Colonic mucosa (tissue), 4 donors: ENCODE data around the gene CASP10. TPM values are rescaled to one million over a fixed set of nuclear protein-coding genes. Genes with fewer than 3 reads are reported as not detected.

ENCODE experiments used
- DNase-seq: peaks from one replicate; pipeline ENCODE4 v3.0.0-alpha.2; 2020
- H3K27ac ChIP-seq: fragments of 200-600 bp; one replicate; pipeline ENCODE4 v1.8.0; 2021
- H3K27me3 ChIP-seq: fragments of 200-600 bp; one replicate; pipeline ENCODE4 v1.8.0; 2021
- H3K36me3 ChIP-seq: fragments of 200-600 bp; one replicate; pipeline ENCODE4 v1.8.0; 2021
- H3K4me1 ChIP-seq: fragments of 200-600 bp; one replicate; pipeline ENCODE4 v1.8.0; 2021; ENCODE audit warnings: mild to moderate bottlenecking
- H3K4me3 ChIP-seq: fragments of 200-600 bp; one replicate; pipeline ENCODE4 v1.8.0; 2021
- H3K9ac ChIP-seq, 2 donors: one replicate each; pipeline ENCODE4 v1.7.0; 2013; ENCODE audit warnings: control low read depth in 2 of 2, low read depth in 2 of 2, low read length in 2 of 2
- H3K9me3 ChIP-seq: fragments of 200-600 bp; one replicate; pipeline ENCODE4 v1.8.0; 2021
- CTCF ChIP-seq: fragments of 200-600 bp; IDR thresholded peaks from one replicate; pipeline ENCODE4 v1.8.0; 2022; ENCODE audit warnings: antibody characterized with exemption, mild to moderate bottlenecking
- intact Hi-C: fragments of 100-400 bp; cut with DNase I; formaldehyde crosslinking; loops from one replicate; pipeline ENCODE4 v1.14.1; 2022
- total RNA-seq, 2 donors: library from RNA; stranded (reverse); fragmentation: NEBNext Ultra II Directional in 1 of 2; extraction: Animal tissue kit (Norgen Biotek cat#: 25700) in 1 of 2; gene quantifications; one replicate each; pipeline ENCODE4 v1.2.1, GENCODE V29; 2021
- donor health status: healthy.
- donor health status: DM: no; HTN: no; CAD: no.
- donor health status: DM: no; HTN: no; CAD: no.

CASP10 gene
- total RNA-seq, 2 donors from 2014 or later, result 28.0 to 52.3 TPM

GRCh38 chr2:201250741-201251140 is 67.8 kb downstream of the CASP10 start:
- Histone ChIP-seq H3K9ac (no peak overlapping the region), H3K9me3 (no peaks in the 10 kb centered on the region), H3K27me3 (no peaks in the 10 kb centered on the region), H3K4me3 (no peak overlapping the region), H3K4me1 (no peaks in the 10 kb centered on the region), H3K27ac (no peak overlapping the region), H3K36me3 (no peaks in the 10 kb centered on the region)
- intact Hi-C loops, result no loop called here
- no peak for DNase-seq
- TF ChIP-seq CTCF, result no peak

- no peaks in the 10 kb centered on the region for H3K36me3 ChIP-seq
- no peak for TF ChIP-seq CTCF
- intact Hi-C loops, result no loop called here
- no peak overlapping the region for H3K4me3 ChIP-seq
- H3K9ac ChIP-seq, result peak overlapping the region in 1 of 2 donors; percentile 29
- no peak overlapping the region for H3K27ac ChIP-seq
- H3K9me3 ChIP-seq, result no peaks in the 10 kb centered on the region
- H3K4me1 ChIP-seq, result no peaks in the 10 kb centered on the region
- H3K27me3 ChIP-seq, result no peaks in the 10 kb centered on the region
- DNase-seq, result peak; percentile 63
Measured at GRCh38 chr2:201254081-201254730, 71.3 kb downstream of the CASP10 start.

DNA sequence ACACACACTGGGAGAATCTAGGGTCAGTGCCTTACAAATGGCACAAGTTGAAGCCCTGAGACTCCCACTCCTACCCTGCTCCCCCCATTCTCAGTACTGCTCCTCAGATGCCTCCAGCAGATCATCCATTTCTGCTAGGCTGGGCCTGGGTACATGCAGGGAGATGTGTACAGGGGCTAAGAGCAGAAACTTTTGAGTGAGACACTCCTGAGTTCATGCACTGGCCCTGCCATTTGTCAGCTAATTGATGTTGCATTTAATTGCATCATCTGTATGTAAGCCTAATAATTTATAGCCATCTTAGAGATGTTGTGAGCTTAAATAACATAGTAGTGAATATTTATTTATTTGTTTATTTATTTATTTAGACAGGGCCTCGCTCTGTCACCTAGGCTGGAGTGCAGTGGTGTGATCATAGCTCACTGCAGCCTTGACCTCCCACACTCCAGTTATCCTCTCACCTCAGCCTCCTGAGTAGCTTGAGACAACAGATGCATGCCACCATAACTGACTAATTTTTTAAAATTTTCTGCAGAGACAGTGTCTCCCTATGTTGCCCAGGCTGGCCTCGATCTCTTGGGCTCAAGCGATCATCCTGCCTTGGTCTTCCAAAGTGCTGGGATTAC is 72.6 kb downstream of the CASP10 start:
- no peak overlapping the region for H3K27ac ChIP-seq

GRCh38 chr2:201256082-201256481 is 73.1 kb downstream of the CASP10 start:
- H3K9ac ChIP-seq, result no peak overlapping the region
- no peaks in the 10 kb centered on the region for H3K4me1 ChIP-seq
- no peaks in the 10 kb centered on the region for H3K27me3 ChIP-seq
- no peaks in the 10 kb centered on the region for H3K9me3 ChIP-seq
- intact Hi-C loops, result no loop called here
- no peak for TF ChIP-seq CTCF
- H3K36me3 ChIP-seq, result no peaks in the 10 kb centered on the region
- no peak overlapping the region for H3K4me3 ChIP-seq
- DNase-seq, result no peak
- no peak overlapping the region for H3K27ac ChIP-seq

More for the DNA sequence above, 72.6 kb downstream of the CASP10 start:
- no peaks in the 10 kb centered on the region for H3K9me3 ChIP-seq
- H3K4me1 ChIP-seq, result no peaks in the 10 kb centered on the region
- no peaks in the 10 kb centered on the region for H3K36me3 ChIP-seq
- TF ChIP-seq CTCF, result no peak
- no peaks in the 10 kb centered on the region for H3K27me3 ChIP-seq
- intact Hi-C loops, result no loop called here
- no peak for DNase-seq
- H3K9ac ChIP-seq, result no peak overlapping the region
- no peak overlapping the region for H3K4me3 ChIP-seq

DNA sequence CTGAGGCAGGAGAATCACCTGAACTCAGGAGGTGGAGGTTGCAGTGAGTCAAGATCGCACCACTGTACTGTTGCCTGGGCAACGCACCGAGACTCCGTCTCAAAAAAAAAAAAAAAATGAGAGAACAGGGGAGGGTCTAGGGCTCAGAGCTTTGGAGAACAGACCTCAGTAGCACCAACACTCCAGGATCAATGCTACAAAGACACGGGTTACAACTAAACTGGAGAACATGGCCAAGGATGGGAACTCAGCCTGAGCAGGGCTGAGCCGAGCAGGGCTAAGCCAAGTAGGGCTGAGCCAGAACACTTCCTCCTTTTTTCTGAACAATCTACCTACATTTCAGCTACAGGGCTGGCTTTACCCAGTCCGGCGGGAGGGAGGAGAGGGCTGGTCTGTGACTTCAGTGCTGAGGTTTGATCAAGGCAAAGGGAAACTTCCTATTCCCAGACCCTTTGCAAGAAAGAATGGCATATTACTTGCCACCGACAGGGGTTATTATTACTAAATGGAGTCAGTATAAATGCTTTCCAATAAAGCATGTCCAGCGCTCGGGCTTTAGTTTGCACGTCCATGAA is 74.5 kb downstream of the CASP10 start:
- H3K4me1 ChIP-seq, result no peaks in the 10 kb centered on the region
- no peaks in the 10 kb centered on the region for H3K27me3 ChIP-seq
- intact Hi-C loops, result no loop called here
- no peaks in the 10 kb centered on the region for H3K9me3 ChIP-seq
- H3K36me3 ChIP-seq, result no peaks in the 10 kb centered on the region
- H3K27ac ChIP-seq, result peak overlapping the region; percentile 93
- peak; percentile 71 for DNase-seq
- H3K9ac ChIP-seq, result peak overlapping the region; percentile 79 to 92
- TF ChIP-seq CTCF, result no peak
- peak overlapping the region; percentile 45 for H3K4me3 ChIP-seq
